Calu3 (cell line): ENCODE measurements around the gene GJD4. TPM values are rescaled to one million over a fixed set of nuclear protein-coding genes. Genes with fewer than 3 reads are reported as not detected.

Source experiments
- BruUV-seq: library from RNA; stranded (reverse); fragments of 400-500 nt; replicated peaks from 2 replicates; lab custom pipeline; 2021; lab: Mats Ljungman, UMichigan
- CTCF ChIA-PET: fragments of 300-600 bp; sonication (Branson Sonifier 250); formaldehyde crosslinking; loops from one replicate; lab custom pipeline; 2022; ENCODE audit warnings: antibody characterized with exemption; lab: Charles Lee
- DNase-seq: peaks from one replicate; pipeline ENCODE4 v3.0.0; 2022
- H3K27ac Mint-ChIP-seq: one replicate; pipeline ENCODE4 v1.8.0; 2022; ENCODE audit warnings: mixed read lengths; ENCODE audit not compliant: unreplicated experiment
- H3K27me3 Mint-ChIP-seq: one replicate; pipeline ENCODE4 v1.8.0; 2022; ENCODE audit warnings: mixed read lengths; ENCODE audit not compliant: unreplicated experiment
- H3K36me3 Mint-ChIP-seq: one replicate; pipeline ENCODE4 v1.8.0; 2022; ENCODE audit warnings: mild to moderate bottlenecking, moderate library complexity, mixed read lengths; ENCODE audit not compliant: insufficient read depth, unreplicated experiment
- H3K4me1 Mint-ChIP-seq: one replicate; pipeline ENCODE4 v1.8.0; 2022; ENCODE audit warnings: mild to moderate bottlenecking, low read depth, mixed read lengths; ENCODE audit not compliant: unreplicated experiment
- H3K4me3 Mint-ChIP-seq: one replicate; pipeline ENCODE4 v1.8.0; 2022; ENCODE audit warnings: mild to moderate bottlenecking, low read depth, moderate library complexity, mixed read lengths; ENCODE audit not compliant: unreplicated experiment
- H3K9me3 Mint-ChIP-seq: one replicate; pipeline ENCODE4 v1.8.0; 2022; ENCODE audit warnings: low read depth, mixed read lengths; ENCODE audit not compliant: unreplicated experiment
- intact Hi-C: fragments of 100-400 bp; cut with micrococcal nuclease; formaldehyde crosslinking; loops from one replicate; pipeline ENCODE4 v1.10.0; 2022; ENCODE audit not compliant: unreplicated experiment
- total RNA-seq: library from RNA; stranded (reverse); gene quantifications from 2 replicates; pipeline ENCODE4 v1.2.3, GENCODE V29; 2022
- TF ChIP-seq, protein P1 (sequence below): fragments of 200-600 bp; IDR thresholded peaks from one replicate; pipeline ENCODE4 v1.8.0; 2022; ENCODE audit warnings: antibody characterized with exemption; ENCODE audit not compliant: unreplicated experiment

GJD4 gene
- total RNA-seq, 1 experiment from 2014 or later: not detected

GRCh38 chr10:35613597-35614226 lies 8.6 kb downstream of the GJD4 start:
- DNase-seq: no peak
- no peaks in the 10 kb centered on the region for H3K9me3 Mint-ChIP-seq
- no peak overlapping the region for H3K4me3 Mint-ChIP-seq
- intact Hi-C loops: no loop called here
- peaks cover 74% of the 10 kb centered on the region for H3K27me3 Mint-ChIP-seq
- no peaks in the 10 kb centered on the region for H3K4me1 Mint-ChIP-seq
- TF ChIP-seq, protein P1, sequence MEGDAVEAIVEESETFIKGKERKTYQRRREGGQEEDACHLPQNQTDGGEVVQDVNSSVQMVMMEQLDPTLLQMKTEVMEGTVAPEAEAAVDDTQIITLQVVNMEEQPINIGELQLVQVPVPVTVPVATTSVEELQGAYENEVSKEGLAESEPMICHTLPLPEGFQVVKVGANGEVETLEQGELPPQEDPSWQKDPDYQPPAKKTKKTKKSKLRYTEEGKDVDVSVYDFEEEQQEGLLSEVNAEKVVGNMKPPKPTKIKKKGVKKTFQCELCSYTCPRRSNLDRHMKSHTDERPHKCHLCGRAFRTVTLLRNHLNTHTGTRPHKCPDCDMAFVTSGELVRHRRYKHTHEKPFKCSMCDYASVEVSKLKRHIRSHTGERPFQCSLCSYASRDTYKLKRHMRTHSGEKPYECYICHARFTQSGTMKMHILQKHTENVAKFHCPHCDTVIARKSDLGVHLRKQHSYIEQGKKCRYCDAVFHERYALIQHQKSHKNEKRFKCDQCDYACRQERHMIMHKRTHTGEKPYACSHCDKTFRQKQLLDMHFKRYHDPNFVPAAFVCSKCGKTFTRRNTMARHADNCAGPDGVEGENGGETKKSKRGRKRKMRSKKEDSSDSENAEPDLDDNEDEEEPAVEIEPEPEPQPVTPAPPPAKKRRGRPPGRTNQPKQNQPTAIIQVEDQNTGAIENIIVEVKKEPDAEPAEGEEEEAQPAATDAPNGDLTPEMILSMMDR: peak; percentile 26
- no peaks in the 10 kb centered on the region for H3K36me3 Mint-ChIP-seq
- no TSS peak for BruUV-seq
- CTCF ChIA-PET: interaction anchor here (0.7 to 1.1 kb wide), 2 partner anchors 132 to 1166 kb away, joined by 4 to 5 read pairs; no protein-coding TSS in a partner anchor
- no peak overlapping the region for H3K27ac Mint-ChIP-seq

DNA sequence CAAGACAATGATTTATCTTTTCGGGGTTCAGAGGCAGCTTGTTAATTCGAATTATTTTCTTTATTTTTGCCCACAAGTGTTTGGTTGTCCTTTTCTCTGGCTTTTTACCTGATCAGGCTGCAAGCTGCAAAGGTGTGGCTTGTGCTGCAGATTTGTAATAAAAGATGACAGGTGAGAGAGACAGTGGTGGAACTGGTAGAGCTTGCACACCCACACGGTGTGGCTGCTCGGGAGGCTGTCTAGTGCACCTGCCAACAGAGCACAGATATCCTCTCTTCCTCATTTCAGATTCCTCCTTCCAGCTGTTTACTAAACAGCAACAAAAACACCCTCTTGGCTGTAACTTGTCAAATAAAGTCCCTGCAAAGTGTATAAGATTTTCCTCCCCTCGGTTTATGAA lies 9.2 kb downstream of the GJD4 start:
- H3K27ac Mint-ChIP-seq: no peak overlapping the region
- CTCF ChIA-PET: no interaction called here
- intact Hi-C loops: no loop called here
- no peaks in the 10 kb centered on the region for H3K9me3 Mint-ChIP-seq
- no peak overlapping the region for H3K4me3 Mint-ChIP-seq
- no peaks in the 10 kb centered on the region for H3K4me1 Mint-ChIP-seq
- BruUV-seq: no TSS peak
- peaks cover 74% of the 10 kb centered on the region for H3K27me3 Mint-ChIP-seq
- TF ChIP-seq, protein P1: no peak
- DNase-seq: no peak
- H3K36me3 Mint-ChIP-seq: no peaks in the 10 kb centered on the region

GRCh38 chr10:35626971-35627507 lies 21.9 kb downstream of the GJD4 start:
- no peak overlapping the region for H3K4me3 Mint-ChIP-seq
- peaks cover 18% of the 10 kb centered on the region for H3K27me3 Mint-ChIP-seq
- BruUV-seq: no TSS peak
- CTCF ChIA-PET: no interaction called here
- H3K36me3 Mint-ChIP-seq: no peaks in the 10 kb centered on the region
- TF ChIP-seq, protein P1: no peak
- H3K9me3 Mint-ChIP-seq: no peaks in the 10 kb centered on the region
- DNase-seq: no peak
- no peak overlapping the region for H3K27ac Mint-ChIP-seq
- no peaks in the 10 kb centered on the region for H3K4me1 Mint-ChIP-seq
- intact Hi-C loops: no loop called here

- intact Hi-C loops: no loop called here
- CTCF ChIA-PET: no interaction called here
- DNase-seq: no peak
Measured at GRCh38 chr10:35631404-35631803, 26.3 kb downstream of the GJD4 start.

More at GRCh38 chr10:35631404-35631803, 26.3 kb downstream of the GJD4 start:
- no TSS peak for BruUV-seq
- H3K27me3 Mint-ChIP-seq: peaks cover 18% of the 10 kb centered on the region
- H3K4me3 Mint-ChIP-seq: no peak overlapping the region
- no peaks in the 10 kb centered on the region for H3K4me1 Mint-ChIP-seq
- no peaks in the 10 kb centered on the region for H3K36me3 Mint-ChIP-seq
- TF ChIP-seq, protein P1: no peak
- no peaks in the 10 kb centered on the region for H3K9me3 Mint-ChIP-seq
- H3K27ac Mint-ChIP-seq: no peak overlapping the region
